Panc1 (cell line): ENCODE results near the gene SRGAP2B.
"Not testable (repeated sequence)": the region's sequence is repeated elsewhere in the genome, so short reads cannot be mapped to it uniquely, and the experiment has no call there.

Experiments used
- CTCF ChIP-seq: fragments of 450-650 bp; IDR thresholded peaks from 2 replicates; pipeline ENCODE4 v1.5.1; 2017; ENCODE audit warnings: mild to moderate bottlenecking
- POLR2AphosphoS5 ChIP-seq: IDR thresholded peaks from 2 replicates; pipeline ENCODE4 v1.6.1; 2012; ENCODE audit warnings: mild to moderate bottlenecking, low read depth, low read length, moderate library complexity
- REST ChIP-seq, 2 experiments: IDR thresholded peaks; 2 replicates each; pipeline ENCODE4 v1.6.1; 2011 to 2012; ENCODE audit warnings: low read depth in 2 of 2, control low read depth in 1 of 2, low read length in 1 of 2, mild to moderate bottlenecking in 1 of 2, moderate library complexity in 1 of 2; ENCODE audit not compliant: insufficient read depth in 1 of 2
- SIN3A ChIP-seq: IDR thresholded peaks from 2 replicates; pipeline ENCODE4 v1.6.1; 2012; ENCODE audit warnings: low read depth, mild to moderate bottlenecking, low read length, moderate library complexity, borderline replicate concordance; ENCODE audit not compliant: insufficient read depth
- TCF7L2 ChIP-seq: IDR thresholded peaks from 2 replicates; pipeline ENCODE4 v1.6.1; 2011; ENCODE audit warnings: mild to moderate bottlenecking, low read depth, low read length, inconsistent platforms

- TF ChIP-seq CTCF; REST (IDR thresholded peaks at IDR 0.05; ENCODE audit: insufficient read depth in 1 of 2, low read depth in 2 of 2, low read length in 1 of 2); POLR2AphosphoS5; TCF7L2; SIN3A: not testable (repeated sequence)
Measured at GRCh38 chr1:144931553-144931952, 163.6 kb downstream of the SRGAP2B start.
